SK-N-SH (cell line): ENCODE data around the gene RAB3IL1. TPM values are rescaled to one million over a fixed set of nuclear protein-coding genes. Genes with fewer than 3 reads are reported as not detected.

Experiments
- CTCF ChIA-PET: fragments of 300-600, 350-600 bp; formaldehyde crosslinking; extraction: SDS; loops from one replicate; lab custom pipeline; 2021; lab: Yijun Ruan, JAX
- POLR2A ChIA-PET: fragments of 350-600 bp; sonication (Branson Sonifier 250); formaldehyde crosslinking; extraction: SDS; loops from one replicate; lab custom pipeline; 2020; ENCODE audit warnings: antibody characterized with exemption, inconsistent platforms; lab: Yijun Ruan, JAX
- DNase-seq: peaks from one replicate; pipeline ENCODE4 v3.0.0; 2012
- H2AFZ ChIP-seq: fragments of 200-600 bp; sonication (generic); 2 replicates; pipeline ENCODE4 v1.8.1; 2016; ENCODE audit warnings: antibody characterized with exemption, mild to moderate bottlenecking, low read depth
- H3F3A ChIP-seq: fragments of 200-600 bp; sonication (generic); replicated peaks from 2 replicates; pipeline ENCODE3; 2016; ENCODE audit warnings: antibody characterized with exemption, mild to moderate bottlenecking; ENCODE audit not compliant: insufficient read depth
- H3K27ac ChIP-seq, 2 experiments: fragments of 200-500 bp in 1 of 2; fragments of 200-600 bp in 1 of 2; sonication (Bioruptor generic) in 1 of 2; sonication (generic), shearing (Covaris generic) in 1 of 2; 2 replicates each; pipeline versions ENCODE4 v1.5.1 to v1.6.1; 2014 to 2016; ENCODE audit warnings: low read depth in 2 of 2, inconsistent platforms in 1 of 2, low read length in 1 of 2, mild to moderate bottlenecking in 1 of 2, mixed read lengths in 1 of 2
- H3K27me3 ChIP-seq: fragments of 200-600 bp; sonication (generic), shearing (Covaris generic); 2 replicates; pipeline ENCODE4 v1.6.1; 2016; ENCODE audit warnings: mixed run types; ENCODE audit not compliant: insufficient read depth
- H3K36me3 ChIP-seq, 2 experiments: fragments of 200-500 bp in 1 of 2; fragments of 200-600 bp in 1 of 2; sonication (Bioruptor generic) in 1 of 2; sonication (generic) in 1 of 2; replicated peaks in 1 of 2; 2 replicates each; pipeline versions ENCODE3 to v1.5.1; 2014 to 2016; ENCODE audit warnings: low read length in 1 of 2, mild to moderate bottlenecking in 1 of 2; ENCODE audit not compliant: insufficient read depth in 2 of 2, control insufficient read depth in 1 of 2
- H3K4me1 ChIP-seq, 2 experiments: fragments of 200-500 bp in 1 of 2; fragments of 200-600 bp in 1 of 2; sonication (Bioruptor generic) in 1 of 2; sonication (generic), shearing (Covaris generic) in 1 of 2; 2 replicates each; pipeline versions ENCODE4 v1.5.1 to v1.6.1; 2014 to 2016; ENCODE audit warnings: low read depth in 1 of 2, low read length in 1 of 2, mixed run types in 1 of 2; ENCODE audit not compliant: insufficient read depth in 2 of 2, control insufficient read depth in 1 of 2
- H3K4me2 ChIP-seq: fragments of 200-600 bp; sonication (generic), shearing (Covaris generic); 2 replicates; pipeline ENCODE4 v1.6.1; 2017; ENCODE audit warnings: mixed run types
- H3K4me3 ChIP-seq, 2 experiments: fragments of 200-500 bp in 1 of 2; fragments of 200-600 bp in 1 of 2; sonication (Bioruptor generic) in 1 of 2; sonication (generic), shearing (Covaris generic) in 1 of 2; 2 replicates each; pipeline versions ENCODE4 v1.5.1 to v1.8.1; 2014 to 2016; ENCODE audit warnings: low read depth in 2 of 2, inconsistent platforms in 1 of 2, low read length in 1 of 2, mild to moderate bottlenecking in 1 of 2, mixed read lengths in 1 of 2, moderate library complexity in 1 of 2
- H3K79me2 ChIP-seq: fragments of 200-600 bp; sonication (generic); 2 replicates; pipeline ENCODE4 v1.8.1; 2017; ENCODE audit warnings: mild to moderate bottlenecking; ENCODE audit not compliant: insufficient read depth
- H3K9ac ChIP-seq: fragments of 200-600 bp; sonication (generic); 2 replicates; pipeline ENCODE4 v1.6.1; 2017; ENCODE audit warnings: mixed run types
- H3K9me2 ChIP-seq: fragments of 200-600 bp; sonication (generic); 2 replicates; pipeline ENCODE4 v1.6.1; 2017; ENCODE audit warnings: mixed run types
- H3K9me3 ChIP-seq: fragments of 200-600 bp; sonication (generic); 2 replicates; pipeline ENCODE4 v1.6.1; 2017; ENCODE audit warnings: mixed run types, mild to moderate bottlenecking, moderate library complexity
- H4K20me1 ChIP-seq: fragments of 200-600 bp; sonication (generic); 2 replicates; pipeline ENCODE4 v1.6.1; 2017; ENCODE audit warnings: mild to moderate bottlenecking, mixed run types; ENCODE audit not compliant: insufficient read depth
- GABPA ChIP-seq: IDR thresholded peaks from 2 replicates; pipeline ENCODE4 v1.4.0; 2012; ENCODE audit warnings: low read depth, mild to moderate bottlenecking
- GATA2 ChIP-seq: sonication (generic); formaldehyde crosslinking; IDR thresholded peaks from 2 replicates; pipeline ENCODE4 v1.5.0; 2020; ENCODE audit warnings: mild to moderate bottlenecking, missing genetic modification reagents
- IRF3 ChIP-seq: fragments of 150-350 bp; IDR thresholded peaks from 2 replicates; pipeline ENCODE4 v1.6.1; 2016; ENCODE audit warnings: mild to moderate bottlenecking, low read depth, low read length
- MEF2A ChIP-seq: IDR thresholded peaks from 2 replicates; pipeline ENCODE4 v1.4.0; 2012; ENCODE audit warnings: low read depth, borderline replicate concordance
- RAD21 ChIP-seq: IDR thresholded peaks from 2 replicates; pipeline ENCODE4 v1.6.1; 2012; ENCODE audit warnings: mild to moderate bottlenecking, low read length
- REST ChIP-seq: IDR thresholded peaks from 2 replicates; pipeline ENCODE4 v1.6.1; 2012; ENCODE audit warnings: mild to moderate bottlenecking, low read depth, low read length, moderate library complexity
- RXRA ChIP-seq: IDR thresholded peaks from 2 replicates; pipeline ENCODE4 v1.4.0; 2012; ENCODE audit warnings: low read depth, mild to moderate bottlenecking, borderline replicate concordance
- TAF1 ChIP-seq: IDR thresholded peaks from 2 replicates; pipeline ENCODE4 v1.6.1; 2012; ENCODE audit warnings: low read depth, mild to moderate bottlenecking, low read length, moderate library complexity, borderline replicate concordance
- USF1 ChIP-seq: IDR thresholded peaks from 2 replicates; pipeline ENCODE4 v1.4.0; 2012; ENCODE audit warnings: low read depth, borderline replicate concordance
- WGBS: methylation state at CpG from one replicate; pipeline ENCODE4 v1.1.6; 2017; ENCODE audit warnings: low lambda C conversion rate; 5-methylcytosine and 5-hydroxymethylcytosine counted together
- polyA plus RNA-seq, 3 experiments: library from polyadenylated mRNA; depleted of rRNA; stranded (reverse); fragments of >200 nt; gene quantifications; 2 replicates each; pipeline ENCODE4 v1.2.3, GENCODE V29; 2012

Gene RAB3IL1
- polyA plus RNA-seq, 1 of the 3 experiments (the other 2 are of a cell fraction), result 10.2 TPM

GRCh38 chr11:61911701-61912529 is 5.5 kb downstream of the RAB3IL1 start:
- H3K4me3 ChIP-seq, result no peak overlapping the region
- H4K20me1 ChIP-seq, result no peaks in the 10 kb centered on the region
- no peak overlapping the region for H3K4me2 ChIP-seq
- H3K4me1 ChIP-seq, result peaks cover 0 to 6% of the 10 kb centered on the region in 2 experiments; a peak in 1 of 4 replicates
- H3K79me2 ChIP-seq, result no peaks in the 10 kb centered on the region
- CTCF ChIA-PET, result interaction anchor here (0.5 to 5.9 kb wide), 5 partner anchors 12 to 170 kb away, joined by 3 to 85 read pairs (median 29); partner anchors contain the start of gene BEST1
- no peaks in the 10 kb centered on the region for H3K36me3 ChIP-seq
- TF ChIP-seq RAD21, result no peak
- TF ChIP-seq IRF3, result no peak
- no peak for TF ChIP-seq MEF2A
- no peak for TF ChIP-seq GATA2
- TF ChIP-seq GABPA, result no peak
- no peak for TF ChIP-seq RXRA
- TF ChIP-seq TAF1, result no peak
- no peak for TF ChIP-seq USF1
- TF ChIP-seq REST, result no peak
- TF ChIP-seq, all 33 proteins: peak for 0
- H3K9me3 ChIP-seq, result no peaks in the 10 kb centered on the region
- H2AFZ ChIP-seq, result no peak overlapping the region
- POLR2A ChIA-PET, result no interaction called here
- no peak overlapping the region for H3K9ac ChIP-seq
- H3K9me2 ChIP-seq, result no peaks in the 10 kb centered on the region
- WGBS, result 83% methylated on average over 8 of the region's 17 CpGs
- H3K27ac ChIP-seq, result no peak overlapping the region
- no peaks in the 10 kb centered on the region for H3K27me3 ChIP-seq
- no peaks in the 10 kb centered on the region for H3F3A ChIP-seq
- DNase-seq, result peak; percentile 25
